Stimulated activated CD8-positive, alpha-beta memory T cell treated with anti-CD3 and anti-CD28 coated beads, Interleukin-12 subunit alpha, Interleukin-12 subunit beta, amount 100 ng/mL, for 1 hour (primary cell): ENCODE results near the gene EVI5L.
A peak's percentile ranks its signal among the peaks of the same experiment; 100 is the strongest.

Experiments
- DNase-seq: peaks from one replicate; pipeline ENCODE4 v3.0.0-alpha.2; 2020; ENCODE audit warnings: low read depth

EVI5L gene

GRCh38 chr19:7898967-7899366, 68.9 kb downstream of the EVI5L start:
- DNase-seq, result no peak

GRCh38 chr19:7899751-7900378, 69.8 kb downstream of the EVI5L start:
- no peak for DNase-seq

GRCh38 chr19:7900401-7900870, 70.4 kb downstream of the EVI5L start:
- no peak for DNase-seq

GRCh38 chr19:7900931-7901330, 70.9 kb downstream of the EVI5L start:
- DNase-seq, result no peak

GRCh38 chr19:7901337-7901736, 71.3 kb downstream of the EVI5L start:
- no peak for DNase-seq

- DNase-seq, result no peak
Measured at GRCh38 chr19:7902796-7903243, 72.8 kb downstream of the EVI5L start.

- peak; percentile 100 for DNase-seq
Measured at GRCh38 chr19:7903244-7904073, 73.4 kb downstream of the EVI5L start, which contains the start of gene MAP2K7. MAP2K7 (plus strand) TSS chr19:7903877; CDS start chr19:7903945, 68 bp downstream.

- peak; percentile 36 for DNase-seq
Measured at GRCh38 chr19:7904074-7905020, 74.3 kb downstream of the EVI5L start.

GRCh38 chr19:7905268-7905667, 75.2 kb downstream of the EVI5L start:
- DNase-seq, result no peak

- DNase-seq, result no peak
Measured at GRCh38 chr19:7905859-7906258, 75.8 kb downstream of the EVI5L start.

GRCh38 chr19:7907122-7907521, 77.1 kb downstream of the EVI5L start:
- no peak for DNase-seq

- DNase-seq, result no peak
Measured at GRCh38 chr19:7907544-7907943, 77.5 kb downstream of the EVI5L start.

GRCh38 chr19:7908078-7908699, 78.2 kb downstream of the EVI5L start:
- DNase-seq, result no peak

- DNase-seq, result no peak
Measured at GRCh38 chr19:7908742-7909461, 78.9 kb downstream of the EVI5L start.

GRCh38 chr19:7909471-7910067, 79.6 kb downstream of the EVI5L start:
- DNase-seq, result no peak

- no peak for DNase-seq
Measured at GRCh38 chr19:7910321-7911161, 80.5 kb downstream of the EVI5L start.

- DNase-seq, result no peak
Measured at GRCh38 chr19:7911508-7912143, 81.6 kb downstream of the EVI5L start.

GRCh38 chr19:7912144-7912696, 82.2 kb downstream of the EVI5L start:
- no peak for DNase-seq
